Measurements from ENCODE around the gene SLC22A3.

- TF ChIP-seq POLR2A (IDR thresholded peaks at IDR 0.05) (no peak), CTCF (IDR thresholded peaks at IDR 0.05) (no peak)
Measured at GRCh38 chr6:160477901-160478300, 129.7 kb downstream of the SLC22A3 start.

Measured in testis (tissue), 2 donors.